Upper lobe of right lung (tissue), 1 donor: Measurements from ENCODE around the gene PPP1R13B. TPM values are rescaled to one million over a fixed set of nuclear protein-coding genes. Genes with fewer than 3 reads are reported as not detected.

Experiments
- ATAC-seq: fragments of 200-7000 bp; cut with Tn5 transposase; one replicate; pipeline ENCODE4 v1.9.1; 2020; ENCODE audit warnings: mild to moderate bottlenecking, moderate library complexity
- DNase-seq: peaks from one replicate; pipeline ENCODE4 v3.0.0-alpha.2; 2020
- H3K27ac ChIP-seq: fragments of 200-600 bp; one replicate; pipeline ENCODE4 v1.8.0; 2022
- H3K27me3 ChIP-seq: fragments of 200-600 bp; one replicate; pipeline ENCODE4 v1.8.0; 2022; ENCODE audit warnings: mild to moderate bottlenecking
- H3K36me3 ChIP-seq: fragments of 200-600 bp; one replicate; pipeline ENCODE4 v1.8.0; 2022
- H3K4me1 ChIP-seq: fragments of 200-600 bp; one replicate; pipeline ENCODE4 v1.8.0; 2022
- H3K4me3 ChIP-seq: fragments of 200-600 bp; one replicate; pipeline ENCODE4 v1.8.0; 2022; ENCODE audit warnings: mild to moderate bottlenecking
- H3K9me3 ChIP-seq: fragments of 200-600 bp; one replicate; pipeline ENCODE4 v1.8.0; 2022
- intact Hi-C: fragments of 100-400 bp; cut with DNase I; formaldehyde crosslinking; loops from one replicate; pipeline ENCODE4 v1.11.0; 2022
- total RNA-seq: library from RNA; stranded (reverse); fragmentation: NEBNext Ultra II Directional; extraction: Animal tissue kit (Norgen Biotek cat#: 25700); gene quantifications from one replicate; pipeline ENCODE4 v1.2.1, GENCODE V29; 2021
- TF ChIP-seq, protein P1 (sequence below): fragments of 200-600 bp; IDR thresholded peaks from one replicate; pipeline ENCODE4 v1.8.0; 2022; ENCODE audit warnings: antibody characterized with exemption
- donor health status: DM: no; HTN: yes; CAD: no; lungs with severe emphysema.

PPP1R13B gene
- total RNA-seq, 1 donor from 2014 or later, result 78.5 TPM

DNA sequence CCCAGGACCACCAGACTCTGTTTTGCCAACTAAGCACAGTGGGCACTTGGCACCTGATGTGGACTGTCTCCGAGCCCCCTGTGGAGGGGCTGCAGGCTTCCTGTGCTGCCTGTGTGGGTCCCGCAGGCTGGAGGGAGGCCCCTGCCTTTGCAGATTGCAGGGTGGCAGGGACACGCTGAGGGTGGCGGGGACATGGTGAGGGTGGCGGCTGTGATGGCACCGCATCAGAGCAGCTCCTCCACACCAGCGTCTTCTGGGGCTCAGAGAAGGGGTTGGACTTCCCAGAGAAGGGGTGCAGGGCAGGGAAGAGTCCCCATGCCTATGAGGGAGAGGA is 123.7 kb downstream of the PPP1R13B start:
- intact Hi-C loops, result no loop called here
- ATAC-seq (no peak), DNase-seq (no peak)
- no peaks in the 10 kb centered on the region for H3K9me3 ChIP-seq
- TF ChIP-seq, protein P1, sequence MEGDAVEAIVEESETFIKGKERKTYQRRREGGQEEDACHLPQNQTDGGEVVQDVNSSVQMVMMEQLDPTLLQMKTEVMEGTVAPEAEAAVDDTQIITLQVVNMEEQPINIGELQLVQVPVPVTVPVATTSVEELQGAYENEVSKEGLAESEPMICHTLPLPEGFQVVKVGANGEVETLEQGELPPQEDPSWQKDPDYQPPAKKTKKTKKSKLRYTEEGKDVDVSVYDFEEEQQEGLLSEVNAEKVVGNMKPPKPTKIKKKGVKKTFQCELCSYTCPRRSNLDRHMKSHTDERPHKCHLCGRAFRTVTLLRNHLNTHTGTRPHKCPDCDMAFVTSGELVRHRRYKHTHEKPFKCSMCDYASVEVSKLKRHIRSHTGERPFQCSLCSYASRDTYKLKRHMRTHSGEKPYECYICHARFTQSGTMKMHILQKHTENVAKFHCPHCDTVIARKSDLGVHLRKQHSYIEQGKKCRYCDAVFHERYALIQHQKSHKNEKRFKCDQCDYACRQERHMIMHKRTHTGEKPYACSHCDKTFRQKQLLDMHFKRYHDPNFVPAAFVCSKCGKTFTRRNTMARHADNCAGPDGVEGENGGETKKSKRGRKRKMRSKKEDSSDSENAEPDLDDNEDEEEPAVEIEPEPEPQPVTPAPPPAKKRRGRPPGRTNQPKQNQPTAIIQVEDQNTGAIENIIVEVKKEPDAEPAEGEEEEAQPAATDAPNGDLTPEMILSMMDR, result no peak
- no peaks in the 10 kb centered on the region for H3K27me3 ChIP-seq
- H3K36me3 ChIP-seq, result peaks cover under 1% of the 10 kb centered on the region
- H3K27ac ChIP-seq, result peak overlapping the region; percentile 55
- peaks cover 20% of the 10 kb centered on the region for H3K4me1 ChIP-seq
- no peak overlapping the region for H3K4me3 ChIP-seq

- ATAC-seq, result no peak
- Histone ChIP-seq H3K27me3 (no peaks in the 10 kb centered on the region), H3K27ac (no peak overlapping the region), H3K36me3 (no peaks in the 10 kb centered on the region), H3K9me3 (no peaks in the 10 kb centered on the region), H3K4me3 (no peak overlapping the region), H3K4me1 (peaks cover 36% of the 10 kb centered on the region)
- intact Hi-C loops, result no loop called here
- no peak for DNase-seq
- TF ChIP-seq, protein P1, result no peak
Measured at GRCh38 chr14:103721334-103722120, 125.8 kb downstream of the PPP1R13B start.

DNA sequence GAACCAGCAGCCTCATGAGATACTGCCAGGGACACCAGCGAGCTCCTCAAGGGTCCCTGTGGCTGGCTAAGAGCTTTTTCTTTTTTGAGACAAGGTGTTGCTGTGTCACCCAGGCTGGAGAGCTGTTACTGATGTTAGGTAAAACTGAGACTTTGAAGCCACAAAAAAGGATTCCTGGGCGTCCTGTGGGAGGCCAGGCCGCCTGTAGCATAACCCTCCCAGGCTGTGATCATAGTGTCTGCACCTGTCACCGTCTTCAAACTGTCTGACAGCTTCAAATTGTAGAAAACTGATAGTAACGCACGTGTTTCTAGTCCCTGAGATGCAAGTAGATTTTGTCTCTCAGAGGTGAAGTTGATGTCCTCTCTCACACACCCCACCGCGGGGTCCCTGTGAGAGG is 127.6 kb downstream of the PPP1R13B start:
- Histone ChIP-seq H3K36me3 (no peaks in the 10 kb centered on the region), H3K9me3 (no peaks in the 10 kb centered on the region), H3K4me1 (peaks cover 38% of the 10 kb centered on the region), H3K4me3 (no peak overlapping the region), H3K27ac (no peak overlapping the region), H3K27me3 (no peaks in the 10 kb centered on the region)
- TF ChIP-seq, protein P1, result no peak
- ATAC-seq, result no peak
- DNase-seq, result no peak
- intact Hi-C loops, result no loop called here

GRCh38 chr14:103718572-103718971 is 128.8 kb downstream of the PPP1R13B start:
- TF ChIP-seq, protein P1, result no peak
- ATAC-seq, result no peak
- no peak for DNase-seq
- Histone ChIP-seq H3K27me3 (no peaks in the 10 kb centered on the region), H3K27ac (no peak overlapping the region), H3K9me3 (no peaks in the 10 kb centered on the region), H3K4me1 (peaks cover 33% of the 10 kb centered on the region), H3K4me3 (no peak overlapping the region), H3K36me3 (no peaks in the 10 kb centered on the region)
- intact Hi-C loops, result no loop called here

- no peak for ATAC-seq
- no peaks in the 10 kb centered on the region for H3K36me3 ChIP-seq
Measured at GRCh38 chr14:103716899-103717411, 130.4 kb downstream of the PPP1R13B start.

More at GRCh38 chr14:103716899-103717411, 130.4 kb downstream of the PPP1R13B start:
- TF ChIP-seq, protein P1, result no peak
- H3K4me1 ChIP-seq, result peaks cover 33% of the 10 kb centered on the region
- H3K4me3 ChIP-seq, result peak overlapping the region; percentile 83
- intact Hi-C loops, result no loop called here
- H3K9me3 ChIP-seq, result no peaks in the 10 kb centered on the region
- no peaks in the 10 kb centered on the region for H3K27me3 ChIP-seq
- no peak for DNase-seq
- no peak overlapping the region for H3K27ac ChIP-seq
